K562 (cell line): ENCODE data around the gene SHISA8. TPM values are rescaled to one million over a fixed set of nuclear protein-coding genes. Genes with fewer than 3 reads are reported as not detected.

Experiments
- GATA2 ChIP-seq: sonication (generic); formaldehyde crosslinking; IDR thresholded peaks from 2 replicates; pipeline ENCODE4 v1.4.0; 2020; ENCODE audit warnings: mild to moderate bottlenecking, missing genetic modification reagents
- MCM2 ChIP-seq: fragments of 450-650 bp; IDR thresholded peaks from 2 replicates; pipeline ENCODE4 v1.6.1; 2017; ENCODE audit warnings: low read depth, mild to moderate bottlenecking
- NFIX ChIP-seq: fragments of 250-450 bp; sonication (Bioruptor Pico); IDR thresholded peaks from 2 replicates; pipeline ENCODE4 v1.4.0; 2020; ENCODE audit warnings: low read depth, mild to moderate bottlenecking, moderate library complexity
- SIX5 ChIP-seq, 2 experiments: IDR thresholded peaks; 2 replicates each; pipeline ENCODE4 v1.6.1; 2011; ENCODE audit warnings: low read length in 2 of 2, borderline replicate concordance in 1 of 2, low read depth in 1 of 2, mild to moderate bottlenecking in 1 of 2, moderate library complexity in 1 of 2; ENCODE audit not compliant: insufficient read depth in 1 of 2
- TGIF2 ChIP-seq: sonication (generic); formaldehyde crosslinking; IDR thresholded peaks from 2 replicates; pipeline ENCODE4 v1.8.1; 2022; ENCODE audit warnings: mild to moderate bottlenecking, missing genetic modification reagents, moderate library complexity
- polyA plus RNA-seq, 8 experiments: library from polyadenylated mRNA; depleted of rRNA in 4 of 8; stranded (reverse) in 5 of 8; unstranded in 3 of 8; fragments of >200 nt; fragmentation: Nextera tagmentation in 2 of 8; fragmentation: Illumina TruSeq in 1 of 8; extraction: Ambion mirVana in 2 of 8; extraction: Trizol in 1 of 8; gene quantifications; 2 replicates each; pipeline versions ENCODE4 v1.2.1 to v1.2.3, GENCODE V29; 2011 to 2014; ENCODE audit warnings: inconsistent platforms in 1 of 8, missing spikeins in 1 of 8
- total RNA-seq, 7 experiments: library from RNA; depleted of rRNA in 6 of 7; stranded (reverse); fragments of >200 nt in 6 of 7; fragmentation: Illumina TruSeq in 2 of 7; extraction: Trizol in 2 of 7; gene quantifications; 2 replicates each; pipeline versions ENCODE4 v1.2.1 to v1.2.3, GENCODE V29; 2011 to 2021; ENCODE audit warnings: low replicate concordance in 1 of 7
- TF ChIP-seq, protein P1 (sequence below): fragments of 450-650 bp; IDR thresholded peaks from 2 replicates; pipeline ENCODE4 v1.6.1; 2016; ENCODE audit warnings: low read depth
- TF ChIP-seq, protein P2 (sequence below): fragments of 450-650 bp; conservative IDR thresholded peaks from 2 replicates; pipeline ENCODE4 v1.6.1; 2016; ENCODE audit warnings: missing genetic modification characterization, low read depth, mild to moderate bottlenecking, missing compliant biosample characterization, moderate library complexity

Gene SHISA8
- total and polyA plus RNA-seq, 9 of the 15 experiments (the other 6 are each of a cell fraction or from before 2014, with no cell fraction given): 0.07 to 3.3 (median 1.1) TPM; not detected in 4

DNA sequence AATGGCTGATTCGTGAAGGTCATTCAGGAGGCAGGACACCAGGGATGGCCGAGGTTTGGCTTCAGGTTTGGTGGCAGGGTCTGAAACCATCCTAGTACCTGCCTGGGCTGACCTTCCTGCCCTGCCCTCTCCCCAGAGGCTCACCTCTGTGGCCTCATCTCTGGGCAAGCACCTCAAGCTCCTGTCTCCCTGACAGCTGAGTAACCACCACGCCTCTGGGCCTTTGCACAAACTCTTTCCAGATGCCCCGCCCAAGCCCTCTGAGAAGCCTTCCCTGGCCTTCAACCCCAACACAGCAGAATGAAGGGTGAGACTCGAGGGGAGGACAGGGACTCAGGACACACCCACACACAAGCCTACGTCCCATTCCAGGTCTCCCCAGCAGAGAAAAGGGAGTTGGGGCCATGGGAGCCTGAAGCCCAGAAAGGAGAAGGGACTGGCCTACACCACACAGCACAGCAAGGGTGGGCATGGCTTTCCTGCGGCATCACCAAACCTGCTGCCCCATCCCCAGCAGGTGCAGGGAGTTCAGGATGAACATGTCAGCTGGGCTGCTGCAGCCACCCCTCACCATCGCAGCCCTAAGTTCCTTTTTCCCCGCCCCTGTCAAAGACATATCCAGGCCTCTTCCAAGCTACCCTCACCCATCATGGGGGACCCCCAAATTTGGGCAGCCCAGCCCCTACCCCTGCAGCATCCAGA is 2.4 kb downstream of the SHISA8 start (continued):
- TF ChIP-seq MCM2 (no peak), TGIF2 (CRISPR knock-in tag) (no peak), SIX5 (IDR thresholded peaks at IDR 0.05; ENCODE audit: borderline replicate concordance in 1 of 2, insufficient read depth in 1 of 2, low read depth in 1 of 2, low read length in 2 of 2) (no peak), GATA2 (CRISPR knock-in tag) (no peak), NFIX (no peak)
- TF ChIP-seq, protein P1, sequence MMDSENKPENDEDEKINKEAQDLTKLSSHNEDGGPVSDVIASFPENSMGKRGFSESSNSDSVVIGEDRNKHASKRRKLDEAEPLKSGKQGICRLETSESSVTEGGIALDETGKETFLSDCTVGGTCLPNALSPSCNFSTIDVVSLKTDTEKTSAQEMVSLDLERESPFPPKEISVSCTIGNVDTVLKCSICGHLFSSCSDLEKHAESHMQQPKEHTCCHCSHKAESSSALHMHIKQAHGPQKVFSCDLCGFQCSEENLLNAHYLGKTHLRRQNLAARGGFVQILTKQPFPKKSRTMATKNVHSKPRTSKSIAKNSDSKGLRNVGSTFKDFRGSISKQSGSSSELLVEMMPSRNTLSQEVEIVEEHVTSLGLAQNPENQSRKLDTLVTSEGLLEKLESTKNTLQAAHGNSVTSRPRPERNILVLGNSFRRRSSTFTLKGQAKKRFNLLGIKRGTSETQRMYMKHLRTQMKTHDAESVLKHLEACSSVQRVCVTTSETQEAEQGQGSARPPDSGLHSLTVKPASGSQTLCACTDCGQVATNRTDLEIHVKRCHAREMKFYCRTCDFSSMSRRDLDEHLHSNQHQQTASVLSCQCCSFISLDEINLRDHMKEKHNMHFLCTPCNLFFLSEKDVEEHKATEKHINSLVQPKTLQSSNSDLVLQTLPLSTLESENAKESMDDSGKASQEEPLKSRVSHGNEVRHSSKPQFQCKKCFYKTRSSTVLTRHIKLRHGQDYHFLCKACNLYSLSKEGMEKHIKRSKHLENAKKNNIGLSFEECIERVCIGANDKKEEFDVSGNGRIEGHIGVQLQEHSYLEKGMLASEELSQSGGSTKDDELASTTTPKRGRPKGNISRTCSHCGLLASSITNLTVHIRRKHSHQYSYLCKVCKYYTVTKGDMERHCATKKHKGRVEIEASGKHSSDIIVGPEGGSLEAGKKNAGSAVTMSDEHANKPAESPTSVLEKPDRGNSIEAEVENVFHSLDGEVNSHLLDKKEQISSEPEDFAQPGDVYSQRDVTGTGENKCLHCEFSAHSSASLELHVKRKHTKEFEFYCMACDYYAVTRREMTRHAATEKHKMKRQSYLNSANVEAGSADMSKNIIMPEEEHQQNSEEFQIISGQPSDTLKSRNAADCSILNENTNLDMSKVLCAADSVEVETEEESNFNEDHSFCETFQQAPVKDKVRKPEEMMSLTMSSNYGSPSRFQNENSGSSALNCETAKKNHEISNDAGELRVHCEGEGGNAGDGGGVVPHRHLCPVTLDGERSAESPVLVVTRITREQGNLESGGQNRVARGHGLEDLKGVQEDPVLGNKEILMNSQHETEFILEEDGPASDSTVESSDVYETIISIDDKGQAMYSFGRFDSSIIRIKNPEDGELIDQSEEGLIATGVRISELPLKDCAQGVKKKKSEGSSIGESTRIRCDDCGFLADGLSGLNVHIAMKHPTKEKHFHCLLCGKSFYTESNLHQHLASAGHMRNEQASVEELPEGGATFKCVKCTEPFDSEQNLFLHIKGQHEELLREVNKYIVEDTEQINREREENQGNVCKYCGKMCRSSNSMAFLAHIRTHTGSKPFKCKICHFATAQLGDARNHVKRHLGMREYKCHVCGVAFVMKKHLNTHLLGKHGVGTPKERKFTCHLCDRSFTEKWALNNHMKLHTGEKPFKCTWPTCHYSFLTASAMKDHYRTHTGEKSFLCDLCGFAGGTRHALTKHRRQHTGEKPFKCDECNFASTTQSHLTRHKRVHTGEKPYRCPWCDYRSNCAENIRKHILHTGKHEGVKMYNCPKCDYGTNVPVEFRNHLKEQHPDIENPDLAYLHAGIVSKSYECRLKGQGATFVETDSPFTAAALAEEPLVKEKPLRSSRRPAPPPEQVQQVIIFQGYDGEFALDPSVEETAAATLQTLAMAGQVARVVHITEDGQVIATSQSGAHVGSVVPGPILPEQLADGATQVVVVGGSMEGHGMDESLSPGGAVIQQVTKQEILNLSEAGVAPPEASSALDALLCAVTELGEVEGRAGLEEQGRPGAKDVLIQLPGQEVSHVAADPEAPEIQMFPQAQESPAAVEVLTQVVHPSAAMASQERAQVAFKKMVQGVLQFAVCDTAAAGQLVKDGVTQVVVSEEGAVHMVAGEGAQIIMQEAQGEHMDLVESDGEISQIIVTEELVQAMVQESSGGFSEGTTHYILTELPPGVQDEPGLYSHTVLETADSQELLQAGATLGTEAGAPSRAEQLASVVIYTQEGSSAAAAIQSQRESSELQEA: no peak
- TF ChIP-seq, protein P2, sequence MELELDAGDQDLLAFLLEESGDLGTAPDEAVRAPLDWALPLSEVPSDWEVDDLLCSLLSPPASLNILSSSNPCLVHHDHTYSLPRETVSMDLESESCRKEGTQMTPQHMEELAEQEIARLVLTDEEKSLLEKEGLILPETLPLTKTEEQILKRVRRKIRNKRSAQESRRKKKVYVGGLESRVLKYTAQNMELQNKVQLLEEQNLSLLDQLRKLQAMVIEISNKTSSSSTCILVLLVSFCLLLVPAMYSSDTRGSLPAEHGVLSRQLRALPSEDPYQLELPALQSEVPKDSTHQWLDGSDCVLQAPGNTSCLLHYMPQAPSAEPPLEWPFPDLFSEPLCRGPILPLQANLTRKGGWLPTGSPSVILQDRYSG: no peak
